H1 (cell line): ENCODE data around the gene UBR3.
"Not testable (repeated sequence)": the region's sequence is repeated elsewhere in the genome, so short reads cannot be mapped to it uniquely, and the experiment has no call there.

Experiments
- CHD2 ChIP-seq: IDR thresholded peaks from 2 replicates; pipeline ENCODE4 v1.6.1; 2012; ENCODE audit warnings: low read length, improper control_type of control experiment
- CTCF ChIP-seq, 3 experiments: IDR thresholded peaks; 1 replicate in 2 of 3; 2 replicates in 1 of 3; pipeline versions ENCODE4 v1.5.1 to v1.6.1; 2011; ENCODE audit warnings: low read length in 3 of 3, mild to moderate bottlenecking in 3 of 3, inconsistent platforms in 2 of 3, low read depth in 1 of 3, moderate library complexity in 1 of 3; ENCODE audit not compliant: insufficient read depth in 1 of 3; ENCODE audit errors: control extremely low read depth in 1 of 3
- EP300 ChIP-seq, 2 experiments: IDR thresholded peaks; 1 replicate in 1 of 2; 2 replicates in 1 of 2; pipeline ENCODE4 v1.6.1; 2011 to 2012; ENCODE audit warnings: low read depth in 2 of 2, low read length in 2 of 2, mild to moderate bottlenecking in 2 of 2, borderline replicate concordance in 1 of 2, inconsistent platforms in 1 of 2, moderate library complexity in 1 of 2
- POLR2AphosphoS5 ChIP-seq: IDR thresholded peaks from 2 replicates; pipeline ENCODE4 v1.6.1; 2011; ENCODE audit warnings: low read depth, low read length
- SIN3A ChIP-seq, 2 experiments: IDR thresholded peaks in 1 of 2; conservative IDR thresholded peaks in 1 of 2; 2 replicates each; pipeline ENCODE4 v1.6.1; 2011 to 2012; ENCODE audit warnings: low read length in 2 of 2, improper control_type of control experiment in 1 of 2, low read depth in 1 of 2, mild to moderate bottlenecking in 1 of 2
- SP1 ChIP-seq: IDR thresholded peaks from 2 replicates; pipeline ENCODE4 v1.6.1; 2011; ENCODE audit warnings: low read depth, low read length
- SP2 ChIP-seq: IDR thresholded peaks from 2 replicates; pipeline ENCODE4 v1.6.1; 2012; ENCODE audit warnings: mild to moderate bottlenecking, low read length, inconsistent platforms
- TAF1 ChIP-seq: IDR thresholded peaks from 2 replicates; pipeline ENCODE4 v1.6.1; 2011; ENCODE audit warnings: mild to moderate bottlenecking, low read depth, low read length
- ZNF274 ChIP-seq: IDR thresholded peaks from 2 replicates; pipeline ENCODE4 v1.7.0; 2012; ENCODE audit warnings: low read length, borderline replicate concordance; ENCODE audit errors: extremely low read depth

GRCh38 chr2:169841625-169842024, 14.4 kb downstream of the UBR3 start:
- TF ChIP-seq CHD2; SP1; TAF1; CTCF (IDR thresholded peaks at IDR 0.05; ENCODE audit: control extremely low read depth in 1 of 3, insufficient read depth in 1 of 3, low read depth in 1 of 3, low read length in 3 of 3); EP300 (IDR thresholded peaks at IDR 0.05; ENCODE audit: borderline replicate concordance in 1 of 2, low read depth in 2 of 2, low read length in 2 of 2); ZNF274; SP2; POLR2AphosphoS5; SIN3A (conservative IDR thresholded peaks at IDR 0.05 in 1 of 2, IDR thresholded peaks at IDR 0.05 in 1 of 2; ENCODE audit: low read depth in 1 of 2, low read length in 2 of 2): not testable (repeated sequence)
